Endothelial cell of umbilical vein (primary cell): ENCODE measurements around the gene OTOP2.

Experiments used
- CTCF ChIP-seq, 2 donors: IDR thresholded peaks; 1 replicate in 1 of 2; 2 replicates in 1 of 2; pipeline ENCODE4 v1.5.1; 2011; ENCODE audit warnings: low read length in 2 of 2, mild to moderate bottlenecking in 2 of 2, moderate library complexity in 2 of 2, control low read depth in 1 of 2, inconsistent platforms in 1 of 2, low read depth in 1 of 2; ENCODE audit not compliant: insufficient read depth in 1 of 2; ENCODE audit errors: extremely low read depth in 1 of 2
- EZH2 ChIP-seq: IDR thresholded peaks from 2 replicates; pipeline ENCODE4 v1.6.1; 2012; ENCODE audit warnings: borderline replicate concordance, low read depth, mild to moderate bottlenecking, moderate library complexity, low read length, inconsistent platforms; ENCODE audit not compliant: severe bottlenecking
- FOS ChIP-seq: IDR thresholded peaks from 2 replicates; pipeline ENCODE4 v1.6.1; 2011; ENCODE audit warnings: mild to moderate bottlenecking, low read length, moderate library complexity, borderline replicate concordance; ENCODE audit not compliant: insufficient read depth
- JUN ChIP-seq: IDR thresholded peaks from 2 replicates; pipeline ENCODE4 v1.6.1; 2011; ENCODE audit warnings: borderline replicate concordance, low read depth; ENCODE audit not compliant: insufficient read length, insufficient read depth
- MAX ChIP-seq: IDR thresholded peaks from 2 replicates; pipeline ENCODE4 v1.6.1; 2011; ENCODE audit not compliant: insufficient read depth, insufficient read length
- POLR2A ChIP-seq: IDR thresholded peaks from 2 replicates; pipeline ENCODE4 v1.6.1; 2012; ENCODE audit warnings: low read depth, mild to moderate bottlenecking, control low read depth, low read length
- POLR2AphosphoS5 ChIP-seq: IDR thresholded peaks from 2 replicates; pipeline ENCODE4 v1.6.1; 2012; ENCODE audit warnings: low read depth, mild to moderate bottlenecking, control low read depth, low read length, moderate library complexity; ENCODE audit not compliant: insufficient read depth

GRCh38 chr17:74875977-74876593 lies 48.0 kb upstream of the OTOP2 start:
- no peak for TF ChIP-seq POLR2AphosphoS5
- TF ChIP-seq POLR2A, result no peak
- TF ChIP-seq CTCF (IDR thresholded peaks at IDR 0.05; ENCODE audit: extremely low read depth in 1 of 2, insufficient read depth in 1 of 2, low read depth in 1 of 2, low read length in 2 of 2), result no peak
- TF ChIP-seq MAX, result no peak
- no peak for TF ChIP-seq JUN
- no peak for TF ChIP-seq EZH2
- no peak for TF ChIP-seq FOS
